Caco-2 (cell line): Measurements from ENCODE around the gene CIAO2A. TPM values are rescaled to one million over a fixed set of nuclear protein-coding genes. Genes with fewer than 3 reads are reported as not detected.
A peak's percentile ranks its signal among the peaks of the same experiment; 100 is the strongest.

Experiments
- BruUV-seq: library from RNA; stranded (reverse); fragments of 400-500 nt; replicated peaks from 2 replicates; lab custom pipeline; 2021; lab: Mats Ljungman, UMichigan
- CTCF ChIA-PET: fragments of 300-600 bp; sonication (Branson Sonifier 250); formaldehyde crosslinking; loops from one replicate; lab custom pipeline; 2022; ENCODE audit warnings: antibody characterized with exemption; lab: Charles Lee
- POLR2A ChIA-PET: fragments of 300-600 bp; sonication (Branson Sonifier 250); formaldehyde crosslinking; loops from one replicate; lab custom pipeline; 2022; ENCODE audit warnings: antibody characterized with exemption; lab: Charles Lee
- DNase-seq, 2 experiments: peaks; one replicate each; pipeline versions ENCODE4 v3.0.0 to v3.0.0-alpha.2; 2020 to 2022
- H3K27me3 ChIP-seq: replicated peaks from 2 replicates; pipeline ENCODE4 v1.6.0; 2011; ENCODE audit warnings: low read length; ENCODE audit not compliant: control insufficient read depth, insufficient read depth
- H3K36me3 ChIP-seq: 2 replicates; pipeline ENCODE4 v1.5.1; 2011; ENCODE audit warnings: low read length; ENCODE audit not compliant: control insufficient read depth, insufficient read depth
- H3K4me1 ChIP-seq: fragments of 250-450 bp; sonication (Bioruptor Pico); 2 replicates; pipeline ENCODE4 v1.5.1; 2020; ENCODE audit warnings: mild to moderate bottlenecking
- H3K4me3 ChIP-seq: 2 replicates; pipeline ENCODE4 v1.5.1; 2011; ENCODE audit warnings: low read depth, mild to moderate bottlenecking, control low read depth, low read length
- H3K9me3 ChIP-seq: fragments of 250-450 bp; sonication (Bioruptor Pico); 2 replicates; pipeline ENCODE4 v1.5.1; 2020; ENCODE audit warnings: mild to moderate bottlenecking, moderate library complexity
- H3K27ac Mint-ChIP-seq: one replicate; pipeline ENCODE4 v1.8.0; 2022; ENCODE audit warnings: mixed read lengths; ENCODE audit not compliant: unreplicated experiment
- H3K27me3 Mint-ChIP-seq: one replicate; pipeline ENCODE4 v1.8.0; 2022; ENCODE audit warnings: mixed read lengths; ENCODE audit not compliant: insufficient read depth, unreplicated experiment
- H3K36me3 Mint-ChIP-seq: one replicate; pipeline ENCODE4 v1.8.0; 2022; ENCODE audit warnings: mild to moderate bottlenecking, mixed read lengths; ENCODE audit not compliant: insufficient read depth, unreplicated experiment
- H3K4me1 Mint-ChIP-seq: one replicate; pipeline ENCODE4 v1.8.0; 2022; ENCODE audit warnings: low read depth, mixed read lengths; ENCODE audit not compliant: unreplicated experiment
- H3K4me3 Mint-ChIP-seq: one replicate; pipeline ENCODE4 v1.8.0; 2022; ENCODE audit warnings: mild to moderate bottlenecking, moderate library complexity, mixed read lengths; ENCODE audit not compliant: unreplicated experiment
- H3K9me3 Mint-ChIP-seq: one replicate; pipeline ENCODE4 v1.8.0; 2022; ENCODE audit warnings: mixed read lengths; ENCODE audit not compliant: unreplicated experiment
- CTCF ChIP-seq, 2 experiments: fragments of 200-600 bp in 1 of 2; IDR thresholded peaks; 1 replicate in 1 of 2; 2 replicates in 1 of 2; pipeline versions ENCODE4 v1.5.1 to v1.8.0; 2011 to 2022; ENCODE audit warnings: antibody characterized with exemption in 1 of 2, control low read depth in 1 of 2, inconsistent platforms in 1 of 2, low read depth in 1 of 2, low read length in 1 of 2, mild to moderate bottlenecking in 1 of 2, moderate library complexity in 1 of 2; ENCODE audit not compliant: insufficient read depth in 1 of 2, severe bottlenecking in 1 of 2, unreplicated experiment in 1 of 2
- intact Hi-C: fragments of 100-400 bp; cut with micrococcal nuclease; formaldehyde crosslinking; loops from one replicate; pipeline ENCODE4 v1.10.0; 2022; ENCODE audit not compliant: unreplicated experiment
- total RNA-seq: library from RNA; stranded (reverse); gene quantifications from 2 replicates; pipeline ENCODE4 v1.2.3, GENCODE V29; 2022

The CIAO2A gene
- total RNA-seq, 1 experiment from 2014 or later, result 61.6 TPM

GRCh38 chr15:64095795-64096667, 2.4 kb upstream of the CIAO2A start, which contains the start of gene SNX1:
Gene SNX1 (plus strand): TSS chr15:64095982. CDS start chr15:64096014, 32 bp downstream.
- Mint-ChIP-seq H3K27me3 (no peaks in the 10 kb centered on the region), H3K4me3 (peak within 1 kb of the TSS; percentile 99), H3K36me3 (peaks cover 21% of the 10 kb centered on the region), H3K27ac (peak within 1 kb of the TSS; percentile 96), H3K4me1 (peaks cover 11% of the 10 kb centered on the region), H3K9me3 (no peaks in the 10 kb centered on the region)
- Histone ChIP-seq H3K27me3 (no peaks in the 10 kb centered on the region), H3K36me3 (no peaks in the 10 kb centered on the region), H3K9me3 (no peaks in the 10 kb centered on the region), H3K4me1 (peaks cover 18% of the 10 kb centered on the region), H3K4me3 (peak within 1 kb of the TSS; percentile 79)
- TF ChIP-seq CTCF (IDR thresholded peaks at IDR 0.05; ENCODE audit: insufficient read depth in 1 of 2, low read depth in 1 of 2, low read length in 1 of 2, severe bottlenecking in 1 of 2, unreplicated experiment in 1 of 2), result no peak
- DNase-seq, result peak; percentile 92 to 93
- ChIA-PET POLR2A (interaction anchor here (0.6 kb wide), 1 partner anchor 1250 kb away, joined by 3 read pairs; no protein-coding TSS in a partner anchor), CTCF (interaction anchor here (1.1 to 1.5 kb wide), 3 partner anchors 15 to 57 kb away, joined by 3 to 4 read pairs (median 4); no protein-coding TSS in a partner anchor)
- intact Hi-C loops, result loop anchor here (2.0 kb wide), 1 partner anchor 15 kb away; no protein-coding TSS in a partner anchor
- TSS peak; percentile 55 for BruUV-seq

GRCh38 chr15:64095431-64095794, 1.8 kb upstream of the CIAO2A start:
- Histone ChIP-seq H3K9me3 (no peaks in the 10 kb centered on the region), H3K4me1 (peaks cover 18% of the 10 kb centered on the region), H3K27me3 (no peaks in the 10 kb centered on the region), H3K36me3 (no peaks in the 10 kb centered on the region), H3K4me3 (peak overlapping the region; percentile 79)
- POLR2A ChIA-PET, result interaction anchor here (0.6 kb wide), 1 partner anchor 1250 kb away, joined by 3 read pairs; no protein-coding TSS in a partner anchor
- Mint-ChIP-seq H3K27me3 (no peaks in the 10 kb centered on the region), H3K9me3 (no peaks in the 10 kb centered on the region), H3K4me1 (peaks cover 17% of the 10 kb centered on the region), H3K36me3 (peaks cover 21% of the 10 kb centered on the region), H3K4me3 (peak overlapping the region; percentile 99), H3K27ac (peak overlapping the region; percentile 96)
- CTCF ChIA-PET, result interaction anchor here (1.1 to 1.5 kb wide), 2 partner anchors 16 to 58 kb away, joined by 3 to 4 read pairs; no protein-coding TSS in a partner anchor
- TF ChIP-seq CTCF (IDR thresholded peaks at IDR 0.05; ENCODE audit: insufficient read depth in 1 of 2, low read depth in 1 of 2, low read length in 1 of 2, severe bottlenecking in 1 of 2, unreplicated experiment in 1 of 2), result no peak
- no TSS peak for BruUV-seq
- DNase-seq, result no peak
- intact Hi-C loops, result loop anchor here (2.0 kb wide), 1 partner anchor 15 kb away; no protein-coding TSS in a partner anchor
